ENCODE results near the gene WDR33.
"Not testable (repeated sequence)": the region's sequence is repeated elsewhere in the genome, so short reads cannot be mapped to it uniquely, and the experiment has no call there.

The WDR33 gene

GRCh38 chr2:127762441-127762840 is 48.5 kb downstream of the WDR33 start:
- no peak for DNase-seq

DNA sequence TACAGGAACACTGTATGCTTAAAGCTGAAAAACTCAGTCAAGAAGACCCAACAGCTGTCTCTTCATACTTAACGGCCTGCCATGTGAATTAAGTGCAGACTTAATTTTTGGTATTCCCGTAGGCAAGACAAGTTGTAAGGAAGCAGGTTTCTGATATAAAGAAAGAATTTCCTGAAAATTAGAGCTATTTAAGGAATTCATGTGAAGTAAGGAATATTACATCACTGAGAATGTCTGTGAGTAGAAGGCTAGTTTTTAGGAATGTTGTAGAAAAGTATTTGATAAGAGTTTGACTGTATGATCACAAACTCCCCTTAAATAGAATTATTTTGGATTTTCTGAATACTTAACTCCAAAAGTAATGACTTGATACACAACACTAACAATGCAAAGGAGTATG is 51.0 kb downstream of the WDR33 start:
- DNase-seq, result no peak

- DNase-seq, result no peak
Observed at GRCh38 chr2:127754186-127754585, 56.8 kb downstream of the WDR33 start.

DNA sequence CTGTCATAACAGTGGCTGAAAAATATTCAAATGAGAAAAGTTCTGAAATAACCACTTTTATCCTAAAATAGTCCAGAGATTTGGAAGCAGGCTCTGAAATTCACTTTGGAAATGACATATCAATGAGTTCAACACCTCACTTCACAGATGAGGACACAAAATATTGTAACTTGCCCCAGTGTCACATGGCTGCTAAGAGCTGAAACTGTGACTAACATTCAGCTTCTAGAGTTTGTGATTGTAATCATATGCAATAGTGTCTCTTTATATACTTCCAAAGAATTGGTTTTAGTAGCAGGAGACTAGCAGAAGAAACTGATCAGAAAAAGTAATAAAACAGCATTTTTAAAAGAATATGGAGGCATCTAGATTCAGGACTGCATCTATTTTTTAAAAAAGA is 57.6 kb downstream of the WDR33 start:
- no peak for DNase-seq

GRCh38 chr2:127749537-127749936 is 61.4 kb downstream of the WDR33 start:
- DNase-seq, result not testable (repeated sequence)

- DNase-seq, result no peak
Observed at GRCh38 chr2:127747621-127748020, 63.4 kb downstream of the WDR33 start.

GRCh38 chr2:127743477-127744026 is 67.4 kb downstream of the WDR33 start:
- DNase-seq, result no peak

- no peak for DNase-seq
Observed at GRCh38 chr2:127740665-127741288, 70.2 kb downstream of the WDR33 start.

DNA sequence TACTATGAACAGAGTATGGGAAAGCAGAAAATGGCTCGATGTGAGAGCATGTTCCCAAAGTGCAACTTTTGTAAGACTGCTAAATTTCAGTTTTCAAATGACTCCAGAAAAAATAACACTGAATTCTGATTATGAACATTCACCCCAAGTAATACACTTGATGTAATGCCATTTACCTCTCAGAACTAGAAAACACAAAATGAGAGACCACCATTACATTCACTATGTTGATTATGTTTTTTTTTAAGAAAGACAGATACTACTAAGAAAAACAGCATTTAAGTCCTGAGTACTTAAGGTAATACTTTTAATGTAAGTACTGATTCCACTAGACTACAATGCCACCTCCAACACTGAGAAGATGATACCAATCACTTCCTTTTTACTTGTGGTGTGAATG is 71.2 kb downstream of the WDR33 start:
- no peak for DNase-seq

GRCh38 chr2:127737892-127738291 is 73.1 kb downstream of the WDR33 start:
- no peak for DNase-seq

DNA sequence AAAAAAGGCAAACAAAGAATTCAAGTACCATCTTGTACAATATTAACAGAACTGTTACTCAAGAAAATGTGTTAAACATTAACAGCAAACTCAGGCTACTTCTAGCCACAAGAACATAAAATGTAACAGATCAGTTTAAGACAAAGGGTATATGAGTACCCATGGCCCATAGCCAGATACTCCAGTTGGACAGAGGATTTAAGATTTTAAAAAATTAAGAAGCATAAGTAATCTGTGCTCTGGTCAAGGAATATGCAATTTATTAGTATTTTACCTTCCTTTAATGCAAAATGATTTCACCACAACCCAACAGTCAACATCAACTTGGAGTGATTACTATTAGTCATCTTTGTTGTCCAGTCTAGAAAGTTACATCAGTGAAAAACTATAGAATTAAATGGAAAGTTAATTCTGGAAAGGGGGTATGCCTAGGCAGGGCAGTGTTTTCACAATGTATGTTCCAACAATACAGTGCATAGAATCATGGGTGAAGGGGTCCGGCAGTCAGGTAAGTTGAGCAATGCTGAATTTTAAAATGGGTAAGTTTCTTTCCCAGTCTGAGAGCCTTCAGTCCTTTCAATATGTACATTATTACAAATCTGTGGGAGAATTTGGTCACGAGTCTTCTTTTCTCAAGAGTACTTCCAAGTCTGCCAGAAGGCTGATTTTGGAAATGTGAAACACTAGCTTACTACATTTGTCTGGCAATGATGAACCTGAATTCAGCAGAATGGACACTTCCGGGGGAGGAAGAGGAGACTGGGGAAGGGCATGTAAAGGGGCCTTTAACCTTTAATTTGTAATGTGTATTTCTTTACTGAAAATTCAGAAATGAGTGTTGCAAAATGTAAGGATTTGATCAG is 75.2 kb downstream of the WDR33 start:
- no peak for DNase-seq

GRCh38 chr2:127735044-127735443 is 75.9 kb downstream of the WDR33 start:
- no peak for DNase-seq

- no peak for DNase-seq
Observed at GRCh38 chr2:127733816-127734537, 77.0 kb downstream of the WDR33 start.

DNA sequence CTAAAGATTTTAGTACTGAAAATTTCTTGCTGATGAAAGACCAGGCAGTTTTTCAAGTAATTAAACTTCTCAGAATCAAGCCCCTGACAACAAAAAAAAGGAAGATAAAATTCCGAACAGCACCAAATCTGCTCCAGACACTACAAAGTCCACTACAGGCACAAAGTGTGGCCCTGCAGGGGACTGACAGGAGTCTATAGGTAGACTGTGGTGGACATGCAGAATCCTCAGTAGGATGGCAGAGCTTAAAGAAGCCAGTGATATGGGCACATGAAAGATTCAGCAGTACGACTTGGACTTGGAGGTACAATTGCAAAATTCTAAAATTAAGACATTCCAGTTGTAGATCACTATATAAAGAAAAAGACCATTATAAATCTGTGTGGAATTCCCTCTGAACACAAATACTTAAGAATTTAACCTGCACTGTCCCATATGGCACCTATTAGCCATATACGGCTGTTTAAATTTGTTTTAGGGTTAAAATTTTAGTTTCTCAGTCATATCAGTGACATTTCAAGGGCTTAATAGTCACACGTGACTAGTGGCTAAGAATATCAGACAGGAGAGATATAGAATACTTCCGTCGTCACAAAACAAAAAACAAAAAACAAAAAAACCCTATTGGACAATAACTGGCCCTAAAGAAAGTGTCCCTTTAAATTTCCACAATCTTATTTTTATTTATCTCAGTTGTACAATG is 77.7 kb downstream of the WDR33 start:
- DNase-seq, result no peak

- no peak for DNase-seq
Observed at GRCh38 chr2:127726158-127726880, 84.7 kb downstream of the WDR33 start.

GRCh38 chr2:127722807-127723206 is 88.2 kb downstream of the WDR33 start:
- no peak for DNase-seq

DNA sequence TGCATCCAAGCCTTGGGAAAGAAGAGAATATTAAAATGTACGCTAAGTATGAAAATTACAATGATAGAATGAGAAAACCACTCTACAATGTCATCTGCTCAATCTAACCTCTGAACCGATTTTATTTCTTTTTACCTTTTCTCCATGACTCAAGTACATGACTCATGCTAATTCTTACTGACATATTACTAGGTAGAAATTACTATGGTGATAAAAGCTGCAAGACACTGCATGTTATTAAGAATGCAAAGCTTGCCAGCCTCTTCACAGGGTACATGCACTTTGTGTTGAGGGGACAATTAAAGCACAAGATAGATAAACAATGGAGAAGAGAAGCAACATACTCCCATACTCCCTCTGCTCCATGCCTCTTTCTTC is 89.0 kb downstream of the WDR33 start:
- no peak for DNase-seq

- no peak for DNase-seq
Observed at GRCh38 chr2:127721311-127721977, 89.5 kb downstream of the WDR33 start.

GRCh38 chr2:127719301-127720218 is 91.4 kb downstream of the WDR33 start:
- DNase-seq, result no peak

DNA sequence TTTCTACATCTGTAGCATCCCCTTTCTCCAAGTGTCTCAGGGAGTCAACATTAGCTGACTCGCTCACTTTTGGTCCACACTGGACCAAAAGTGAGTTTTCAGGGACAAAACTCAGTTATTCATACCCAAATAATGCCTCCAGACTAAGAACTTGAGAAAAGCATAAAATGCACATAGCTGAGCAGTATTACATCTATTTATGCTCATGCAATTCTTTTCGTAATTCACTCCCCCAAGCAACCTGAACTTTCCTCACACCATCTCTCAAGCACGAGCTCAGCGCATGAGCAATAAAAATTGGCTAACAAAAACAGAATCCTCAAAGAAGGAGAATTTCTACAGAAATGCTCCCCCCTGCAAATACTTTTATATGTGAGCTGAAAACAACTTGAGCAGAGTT is 92.7 kb downstream of the WDR33 start:
- no peak for DNase-seq
